Kidney (tissue), 14 donors: ENCODE measurements around the gene VSTM2L. TPM values are rescaled to one million over a fixed set of nuclear protein-coding genes. Genes with fewer than 3 reads are reported as not detected.

Source experiments
- DNase-seq, 5 donors: peaks; one replicate each; pipeline ENCODE4 v3.0.0-alpha.2; 2013 to 2020
- FAIRE-seq: peaks from 2 replicates; lab custom pipeline; 2012; peaks lifted over from hg19 to GRCh38; lab: Jason Lieb, UNC
- H3K27ac ChIP-seq, 2 donors: one replicate each; pipeline ENCODE4 v1.7.0; 2013; ENCODE audit warnings: low read depth in 2 of 2, low read length in 2 of 2, inconsistent platforms in 1 of 2
- H3K27me3 ChIP-seq: one replicate; pipeline ENCODE4 v1.7.1; 2013; ENCODE audit warnings: low read length, inconsistent platforms; ENCODE audit not compliant: control insufficient read depth, insufficient read depth
- H3K36me3 ChIP-seq, 3 donors: one replicate each; pipeline versions ENCODE4 v1.7.0 to v1.7.1; 2013; ENCODE audit warnings: low read length in 3 of 3, control low read depth in 1 of 3, inconsistent platforms in 1 of 3; ENCODE audit not compliant: insufficient read depth in 3 of 3, control insufficient read depth in 2 of 3
- H3K4me1 ChIP-seq, 3 donors: one replicate each; pipeline versions ENCODE4 v1.7.0 to v1.7.1; 2013; ENCODE audit warnings: low read length in 3 of 3, inconsistent platforms in 1 of 3, low read depth in 1 of 3; ENCODE audit not compliant: control insufficient read depth in 2 of 3, insufficient read depth in 2 of 3
- H3K4me3 ChIP-seq, 3 donors: one replicate each; pipeline versions ENCODE4 v1.7.0 to v1.8.1; 2013; ENCODE audit warnings: low read length in 3 of 3, control low read depth in 1 of 3, inconsistent platforms in 1 of 3
- H3K9ac ChIP-seq, 3 donors: one replicate each; pipeline versions ENCODE4 v1.7.0 to v1.7.1; 2013; ENCODE audit warnings: low read length in 3 of 3, control low read depth in 1 of 3, inconsistent platforms in 1 of 3
- H3K9me3 ChIP-seq, 3 donors: one replicate each; pipeline versions ENCODE4 v1.7.0 to v1.7.1; 2013; ENCODE audit warnings: low read length in 3 of 3, control low read depth in 1 of 3, inconsistent platforms in 1 of 3; ENCODE audit not compliant: control insufficient read depth in 2 of 3, insufficient read depth in 1 of 3
- CTCF ChIP-seq: IDR thresholded peaks from 3 replicates; pipeline ENCODE4 v1.5.1; 2012; ENCODE audit warnings: mild to moderate bottlenecking, moderate library complexity, borderline replicate concordance; ENCODE audit not compliant: insufficient read depth; ENCODE audit errors: extremely low read depth
- intact Hi-C: fragments of 100-400 bp; cut with DNase I; formaldehyde crosslinking; loops from one replicate; pipeline ENCODE4 v1.11.1; 2022
- polyA plus RNA-seq: library from polyadenylated mRNA; stranded (reverse); fragments of 350-450 nt; fragmentation: Illumina TruSeq; extraction: RNeasy Lipid Tissue Mini Kit (QIAGEN cat#74804); gene quantifications from one replicate; pipeline ENCODE4 v1.2.3, GENCODE V29; 2014; ENCODE audit warnings: low read depth, low replicate concordance; ENCODE audit not compliant: insufficient read depth
- total RNA-seq: library from RNA; stranded (reverse); fragmentation: NEBNext Ultra II Directional; extraction: Animal tissue kit (Norgen Biotek cat#: 25700); gene quantifications from one replicate; pipeline ENCODE4 v1.2.1, GENCODE V29; 2021
- donor health status: control.
- donor health status: control.
- donor health status: control.
- donor health status: control.
- donor health status: control.
- donor health status: DM: yes; HTN: yes; CAD: no.
- donor health status: Normal renal cell carcinoma (clear cell type).

VSTM2L gene
- total and polyA plus RNA-seq, 2 donors from 2014 or later, result 2.8 to 4.1 TPM

GRCh38 chr20:37946946-37947345, 44.0 kb downstream of the VSTM2L start:
- no peaks in the 10 kb centered on the region for H3K4me1 ChIP-seq
- DNase-seq, result no peak
- H3K27ac ChIP-seq, result no peak overlapping the region
- no peak overlapping the region for H3K4me3 ChIP-seq
- H3K36me3 ChIP-seq, result no peaks in the 10 kb centered on the region
- TF ChIP-seq CTCF, result no peak
- intact Hi-C loops, result no loop called here
- no peak for FAIRE-seq
- no peaks in the 10 kb centered on the region for H3K27me3 ChIP-seq
- H3K9ac ChIP-seq, result no peak overlapping the region
- H3K9me3 ChIP-seq, result peaks cover 0 to 10% (median 0%) of the 10 kb centered on the region in 3 donors

DNA sequence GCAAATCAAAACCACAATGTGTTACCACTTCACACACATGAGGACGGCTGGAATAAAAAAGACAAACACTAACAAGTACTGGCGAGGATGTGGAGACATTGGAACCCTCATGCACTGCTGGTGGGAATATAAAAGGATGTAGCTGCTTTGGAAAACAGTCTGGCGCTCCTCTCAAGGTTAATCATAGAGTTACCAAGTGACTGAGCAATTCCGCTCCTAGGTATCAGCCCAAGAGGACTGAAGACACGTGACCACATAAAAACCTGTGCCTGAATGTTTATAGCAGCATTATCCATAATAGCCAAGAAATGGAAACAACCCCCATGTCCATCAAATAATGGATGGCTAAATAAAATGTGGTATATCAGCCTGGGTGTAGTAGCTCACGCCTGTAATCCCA, 45.0 kb downstream of the VSTM2L start:
- H3K4me3 ChIP-seq, result no peak overlapping the region
- intact Hi-C loops, result no loop called here

GRCh38 chr20:37948956-37949355, 46.0 kb downstream of the VSTM2L start:
- Histone ChIP-seq H3K4me1 (no peaks in the 10 kb centered on the region), H3K36me3 (no peaks in the 10 kb centered on the region), H3K27me3 (no peaks in the 10 kb centered on the region), H3K27ac (no peak overlapping the region), H3K4me3 (no peak overlapping the region), H3K9me3 (peaks cover 0 to 10% (median 0%) of the 10 kb centered on the region in 3 donors), H3K9ac (no peak overlapping the region)
- no peak for FAIRE-seq
- DNase-seq, result peak in 1 of 5 donors; percentile 1
- no peak for TF ChIP-seq CTCF
- intact Hi-C loops, result no loop called here

More for the DNA sequence above, 45.0 kb downstream of the VSTM2L start:
- TF ChIP-seq CTCF, result no peak
- Histone ChIP-seq H3K9ac (no peak overlapping the region), H3K27me3 (no peaks in the 10 kb centered on the region), H3K4me1 (no peaks in the 10 kb centered on the region), H3K9me3 (peaks cover 0 to 10% (median 0%) of the 10 kb centered on the region in 3 donors), H3K27ac (no peak overlapping the region), H3K36me3 (no peaks in the 10 kb centered on the region)
- no peak for FAIRE-seq
- no peak for DNase-seq

- no peaks in the 10 kb centered on the region for H3K27me3 ChIP-seq
- H3K4me3 ChIP-seq, result no peak overlapping the region
- H3K9ac ChIP-seq, result no peak overlapping the region
- H3K36me3 ChIP-seq, result no peaks in the 10 kb centered on the region
- no peak for TF ChIP-seq CTCF
- intact Hi-C loops, result no loop called here
- FAIRE-seq (no peak), DNase-seq (no peak)
- H3K9me3 ChIP-seq, result peaks cover 0 to 4% (median 0%) of the 10 kb centered on the region in 3 donors
- no peak overlapping the region for H3K27ac ChIP-seq
- no peaks in the 10 kb centered on the region for H3K4me1 ChIP-seq
These were observed 51.3 kb downstream of the VSTM2L start for GRCh38 chr20:37954190-37954589.
